ENCODE data around the gene MYH9.
A peak's percentile ranks its signal among the peaks of the same experiment; 100 is the strongest.

MYH9 gene

GRCh38 chr22:36375071-36375980 is 12.4 kb downstream of the MYH9 start:
- in situ Hi-C loops (cut with HindIII; ENCODE audit: low pct_ligation_motif_present, low pct_unique_long_range_greater_than_20kb, low sequenced_read_pairs): no loop called here
- no peak for DNase-seq

GRCh38 chr22:36374603-36375024 is 13.2 kb downstream of the MYH9 start:
- no peak for DNase-seq
- in situ Hi-C loops (cut with HindIII; ENCODE audit: low pct_ligation_motif_present, low pct_unique_long_range_greater_than_20kb, low sequenced_read_pairs): no loop called here

- DNase-seq: no peak
- in situ Hi-C loops (cut with HindIII; ENCODE audit: low pct_ligation_motif_present, low pct_unique_long_range_greater_than_20kb, low sequenced_read_pairs): no loop called here
Observed at GRCh38 chr22:36373258-36373579, 14.5 kb downstream of the MYH9 start.

GRCh38 chr22:36371920-36372319 is 15.8 kb downstream of the MYH9 start:
- DNase-seq: no peak
- in situ Hi-C loops (cut with HindIII; ENCODE audit: low pct_ligation_motif_present, low pct_unique_long_range_greater_than_20kb, low sequenced_read_pairs): no loop called here

- no peak for DNase-seq
- in situ Hi-C loops (cut with HindIII; ENCODE audit: low pct_ligation_motif_present, low pct_unique_long_range_greater_than_20kb, low sequenced_read_pairs): no loop called here
Observed at GRCh38 chr22:36369922-36370791, 17.6 kb downstream of the MYH9 start.

- DNase-seq: no peak
- in situ Hi-C loops (cut with HindIII; ENCODE audit: low pct_ligation_motif_present, low pct_unique_long_range_greater_than_20kb, low sequenced_read_pairs): no loop called here
Observed at GRCh38 chr22:36369004-36369921, 18.5 kb downstream of the MYH9 start.

GRCh38 chr22:36368359-36368983 is 19.3 kb downstream of the MYH9 start:
- in situ Hi-C loops (cut with HindIII; ENCODE audit: low pct_ligation_motif_present, low pct_unique_long_range_greater_than_20kb, low sequenced_read_pairs): no loop called here
- DNase-seq: peak; percentile 85

- DNase-seq: no peak
- in situ Hi-C loops (cut with HindIII; ENCODE audit: low pct_ligation_motif_present, low pct_unique_long_range_greater_than_20kb, low sequenced_read_pairs): no loop called here
Observed at GRCh38 chr22:36367479-36367878, 20.3 kb downstream of the MYH9 start.

DNA sequence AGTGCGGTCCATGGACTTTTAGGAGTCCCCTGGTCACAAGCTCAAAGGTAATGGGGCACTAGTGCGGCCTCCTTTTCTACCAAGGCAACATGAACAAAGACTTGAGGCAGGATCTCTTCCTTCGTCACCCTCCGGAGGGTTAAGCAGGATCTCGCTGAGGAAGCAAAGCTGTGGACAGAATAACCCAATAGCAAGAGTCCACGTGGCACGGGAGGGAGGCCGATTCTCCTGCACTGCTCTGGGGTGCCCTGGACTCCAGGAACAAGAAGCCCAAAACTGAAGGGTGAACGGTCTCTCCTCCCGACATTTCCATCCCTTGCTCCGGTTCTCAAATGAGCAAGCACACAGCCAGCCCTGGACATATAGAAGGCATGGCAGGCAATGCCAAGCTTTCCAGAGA is 20.7 kb downstream of the MYH9 start:
- no peak for DNase-seq

GRCh38 chr22:36366291-36366708 is 21.5 kb downstream of the MYH9 start:
- no peak for DNase-seq
- in situ Hi-C loops (cut with HindIII; ENCODE audit: low pct_ligation_motif_present, low pct_unique_long_range_greater_than_20kb, low sequenced_read_pairs): no loop called here

More for the DNA sequence above, 20.7 kb downstream of the MYH9 start:
- in situ Hi-C loops (cut with HindIII; ENCODE audit: low pct_ligation_motif_present, low pct_unique_long_range_greater_than_20kb, low sequenced_read_pairs): no loop called here

GRCh38 chr22:36365020-36365411 is 22.8 kb downstream of the MYH9 start:
- peak; percentile 83 for DNase-seq
- in situ Hi-C loops (cut with HindIII; ENCODE audit: low pct_ligation_motif_present, low pct_unique_long_range_greater_than_20kb, low sequenced_read_pairs): no loop called here

DNA sequence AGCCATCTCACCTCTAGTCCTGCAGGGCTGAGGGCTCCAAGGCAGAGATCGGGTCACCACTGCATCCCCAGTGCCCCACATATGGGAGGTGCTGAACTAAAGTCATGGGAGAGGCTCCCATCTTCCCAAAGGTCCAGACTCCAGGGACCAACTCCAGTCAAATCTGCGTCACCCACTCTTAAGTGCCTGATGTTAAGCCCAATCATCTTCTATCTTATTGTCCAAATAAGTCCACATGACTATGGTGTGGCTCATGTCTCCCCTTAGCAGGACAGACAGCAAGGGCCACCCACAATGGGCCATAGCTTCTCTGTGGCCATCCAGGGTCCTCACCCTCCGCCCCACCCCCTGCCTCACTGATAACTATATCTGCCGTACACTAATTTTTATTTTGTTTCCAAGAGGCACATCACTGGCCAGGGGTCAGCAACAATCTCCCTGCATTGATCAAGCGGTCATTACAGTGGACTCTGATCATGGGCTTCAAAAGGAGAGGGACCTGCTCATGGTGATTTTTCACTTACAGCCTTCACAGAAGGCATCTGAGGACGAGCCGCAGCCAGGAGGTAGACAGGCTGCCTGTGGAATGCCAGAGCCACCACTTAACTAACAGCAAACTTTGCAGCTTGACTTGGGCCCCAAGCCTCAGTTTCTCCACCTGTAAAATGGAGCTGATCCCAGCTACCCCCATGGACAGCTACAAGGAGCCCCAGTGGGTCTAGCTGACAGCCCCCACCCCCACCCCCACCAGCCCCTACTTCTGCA is 23.3 kb downstream of the MYH9 start:
- in situ Hi-C loops (cut with HindIII; ENCODE audit: low pct_ligation_motif_present, low pct_unique_long_range_greater_than_20kb, low sequenced_read_pairs): no loop called here
- DNase-seq: no peak

- in situ Hi-C loops (cut with HindIII; ENCODE audit: low pct_ligation_motif_present, low pct_unique_long_range_greater_than_20kb, low sequenced_read_pairs): no loop called here
- no peak for DNase-seq
Observed at GRCh38 chr22:36363349-36363981, 24.3 kb downstream of the MYH9 start.

DNA sequence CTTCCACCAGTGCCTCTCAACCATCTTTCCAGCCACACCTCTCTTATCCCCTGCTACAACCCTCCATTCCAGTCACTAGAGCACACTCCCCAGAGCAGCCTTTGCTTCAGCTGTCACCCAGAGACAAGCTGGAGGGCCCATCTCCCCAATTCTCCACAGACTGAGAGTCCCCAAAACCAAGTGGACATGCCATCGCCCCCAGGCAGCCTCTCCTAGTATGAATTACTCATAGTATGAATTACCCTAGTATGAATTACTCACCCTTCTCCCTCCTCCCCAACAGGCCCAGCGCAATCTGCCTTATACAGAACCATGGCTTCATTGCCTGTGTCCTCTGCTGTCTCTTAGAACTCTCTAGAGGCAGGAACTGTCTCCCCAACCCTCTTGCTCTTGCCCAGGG is 24.8 kb downstream of the MYH9 start:
- in situ Hi-C loops (cut with HindIII; ENCODE audit: low pct_ligation_motif_present, low pct_unique_long_range_greater_than_20kb, low sequenced_read_pairs): no loop called here
- DNase-seq: no peak

DNA sequence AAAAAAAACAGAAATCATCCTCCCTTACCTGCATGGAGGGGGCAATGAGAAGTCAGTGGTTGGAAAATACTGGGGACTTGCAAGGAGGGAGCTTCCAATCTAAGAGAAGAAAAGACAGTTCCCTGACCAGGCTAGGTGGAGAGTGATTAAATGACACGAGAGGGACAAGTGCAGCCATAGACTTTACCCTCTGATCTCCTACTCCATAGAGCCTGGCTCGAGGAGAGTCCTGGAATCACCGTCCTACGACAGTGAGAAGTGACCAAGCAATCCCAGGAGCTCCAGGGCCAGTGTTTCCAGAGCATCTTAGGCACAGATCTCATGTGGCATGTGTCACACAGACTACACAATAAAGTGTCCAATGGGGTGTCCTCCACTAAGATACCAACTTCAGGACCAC is 25.7 kb downstream of the MYH9 start:
- in situ Hi-C loops (cut with HindIII; ENCODE audit: low pct_ligation_motif_present, low pct_unique_long_range_greater_than_20kb, low sequenced_read_pairs): no loop called here
- no peak for DNase-seq

DNA sequence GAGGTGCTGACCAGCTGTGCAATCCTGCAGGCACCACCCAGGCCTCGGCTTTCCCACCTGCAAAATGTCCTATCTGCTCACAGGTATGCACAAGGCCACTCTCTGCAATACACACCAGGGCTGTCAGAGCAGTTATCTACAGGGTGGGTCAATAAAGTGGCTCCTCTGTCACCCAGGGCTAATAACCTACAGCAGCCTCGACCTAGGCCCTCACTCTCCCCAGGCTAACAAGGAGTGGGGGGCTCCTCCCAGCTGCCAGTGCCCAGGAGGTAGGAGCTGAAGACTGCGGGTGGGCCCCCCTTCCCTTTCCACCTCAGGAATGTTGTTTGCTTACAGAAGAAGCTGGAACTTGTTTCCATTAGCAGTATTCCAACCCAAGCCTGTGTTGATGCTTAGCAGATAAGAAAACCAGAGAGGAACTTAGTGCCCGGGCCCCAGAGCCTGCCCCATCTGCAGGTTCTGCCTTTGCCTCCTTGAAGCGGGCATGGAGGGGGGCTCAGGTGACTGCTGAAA is 26.8 kb downstream of the MYH9 start:
- DNase-seq: no peak

DNA sequence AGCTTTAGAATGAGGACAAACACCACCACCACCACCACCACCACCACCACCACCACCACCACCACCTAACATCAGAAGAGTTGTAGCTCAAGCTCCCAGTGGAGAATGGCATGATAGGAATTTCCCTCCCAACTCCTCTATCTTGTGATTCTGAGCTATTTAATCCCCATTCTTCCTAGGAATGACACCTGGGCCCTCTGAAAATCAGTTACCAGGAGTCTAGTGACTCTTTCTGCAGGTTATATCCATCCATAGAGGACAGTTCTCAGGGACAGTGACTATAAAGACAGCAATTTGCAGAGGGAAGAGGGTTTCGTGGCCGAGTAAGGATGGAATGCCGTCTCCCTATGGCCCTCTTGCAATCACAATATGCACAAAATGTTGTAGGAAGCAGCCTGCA is 27.8 kb downstream of the MYH9 start:
- DNase-seq: no peak
- in situ Hi-C loops (cut with HindIII; ENCODE audit: low pct_ligation_motif_present, low pct_unique_long_range_greater_than_20kb, low sequenced_read_pairs): no loop called here

More for the DNA sequence above, 26.8 kb downstream of the MYH9 start:
- in situ Hi-C loops (cut with HindIII; ENCODE audit: low pct_ligation_motif_present, low pct_unique_long_range_greater_than_20kb, low sequenced_read_pairs): no loop called here
